Activated T-helper 9 cell treated with anti-CD3 and anti-CD28 coated beads, Interleukin-2, amount 50 U/mL, for 16 hours (primary cell): ENCODE data around the gene POLR1E.

Experiments
- DNase-seq: peaks from one replicate; pipeline ENCODE4 v3.0.0-alpha.2; 2020; ENCODE audit warnings: low read depth

POLR1E gene

DNA sequence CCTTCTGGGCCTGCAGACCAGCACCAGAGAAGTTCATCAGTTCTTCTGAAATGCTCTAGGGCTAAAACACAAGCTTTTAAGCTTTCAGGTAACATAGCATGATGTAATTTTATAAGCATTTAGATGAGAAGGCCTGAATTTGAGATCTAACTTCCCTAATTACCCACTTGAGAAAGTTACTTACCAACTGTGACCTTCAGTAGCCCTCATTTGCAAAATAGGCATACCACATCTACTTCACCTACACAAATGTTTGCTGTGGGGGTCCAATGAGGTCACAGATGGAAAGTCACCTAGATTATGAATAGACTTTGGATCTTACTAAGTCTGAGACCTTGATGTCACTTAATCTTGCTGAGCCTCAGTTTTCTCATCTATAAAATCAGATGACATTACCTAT is 53.9 kb downstream of the POLR1E start:
- DNase-seq = no peak

DNA sequence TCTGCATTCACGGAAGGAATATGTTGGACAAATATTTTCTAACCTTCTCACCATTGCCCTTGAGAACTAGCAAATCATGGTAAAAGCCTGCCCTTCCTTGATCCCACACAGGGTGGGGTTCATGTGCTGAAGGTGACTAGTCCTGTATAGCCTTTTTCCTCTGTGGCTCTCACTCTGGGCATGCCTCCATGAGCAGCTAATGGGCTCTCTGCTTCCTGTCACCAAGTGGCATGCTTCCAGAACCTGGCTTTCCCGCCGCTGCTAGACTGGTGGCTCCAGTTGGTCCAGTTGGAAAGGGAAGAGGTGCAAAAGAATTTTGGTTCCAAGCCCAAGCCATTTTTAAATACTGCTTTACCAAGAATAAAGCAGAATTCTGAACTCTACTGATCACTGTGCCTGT is 54.9 kb downstream of the POLR1E start:
- no peak for DNase-seq

DNA sequence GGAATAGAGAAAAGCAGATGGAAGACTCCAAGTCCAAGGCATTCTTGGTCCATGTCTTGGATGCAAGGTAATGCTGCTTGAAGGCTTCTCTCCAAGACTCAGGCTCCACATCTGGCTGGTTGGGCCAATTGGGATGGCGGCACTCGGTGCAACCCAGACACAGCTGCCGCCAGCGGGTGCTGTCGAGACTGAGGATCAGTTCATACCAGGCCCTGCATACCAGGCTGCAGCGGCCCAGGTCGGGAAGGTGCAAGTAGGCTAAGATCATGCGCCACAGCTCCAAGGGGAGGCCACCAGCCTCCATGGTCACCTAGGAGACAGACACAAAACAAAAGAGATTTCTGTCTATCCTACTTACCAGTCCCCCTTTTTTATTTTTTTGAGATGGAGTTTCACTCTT is 55.7 kb downstream of the POLR1E start:
- DNase-seq = no peak

DNA sequence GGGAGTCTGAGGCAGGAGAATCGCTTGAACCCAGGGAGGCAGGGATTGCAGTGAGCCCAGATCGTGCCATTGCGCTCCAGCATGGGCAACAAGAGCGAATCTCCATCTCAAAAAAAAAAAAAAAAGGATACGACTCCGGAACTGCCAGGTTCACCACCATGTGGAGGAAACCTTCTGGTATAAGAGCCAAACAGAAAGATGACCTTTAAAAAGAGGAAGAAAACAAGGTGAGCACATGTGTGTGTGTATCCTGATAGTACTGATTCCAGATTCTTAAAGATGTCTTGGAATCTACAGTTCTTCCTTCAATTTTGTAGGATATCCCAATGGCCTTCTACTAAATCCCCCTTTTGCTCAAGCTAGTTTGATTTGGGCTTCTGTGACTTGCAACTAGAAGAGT is 56.7 kb downstream of the POLR1E start:
- no peak for DNase-seq

DNA sequence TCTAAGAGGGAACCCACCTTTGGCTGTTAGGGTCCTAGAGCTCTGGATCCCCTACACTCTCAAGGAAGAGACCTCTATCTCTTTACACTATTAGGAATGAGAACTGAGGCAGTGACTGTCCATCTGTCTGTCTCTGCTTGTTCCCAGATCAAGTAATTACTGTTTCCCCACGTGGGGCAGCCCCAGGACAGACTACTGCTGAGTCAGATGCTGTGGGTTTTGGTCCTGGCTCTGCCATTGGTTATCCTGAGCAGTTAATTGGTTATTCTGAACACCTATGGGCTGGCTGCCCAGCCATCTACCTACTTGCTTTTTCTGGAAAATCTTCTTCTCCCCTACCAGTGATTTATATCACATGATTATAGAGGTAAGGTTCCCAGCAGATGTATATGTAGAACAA is 57.1 kb downstream of the POLR1E start:
- DNase-seq = no peak

DNA sequence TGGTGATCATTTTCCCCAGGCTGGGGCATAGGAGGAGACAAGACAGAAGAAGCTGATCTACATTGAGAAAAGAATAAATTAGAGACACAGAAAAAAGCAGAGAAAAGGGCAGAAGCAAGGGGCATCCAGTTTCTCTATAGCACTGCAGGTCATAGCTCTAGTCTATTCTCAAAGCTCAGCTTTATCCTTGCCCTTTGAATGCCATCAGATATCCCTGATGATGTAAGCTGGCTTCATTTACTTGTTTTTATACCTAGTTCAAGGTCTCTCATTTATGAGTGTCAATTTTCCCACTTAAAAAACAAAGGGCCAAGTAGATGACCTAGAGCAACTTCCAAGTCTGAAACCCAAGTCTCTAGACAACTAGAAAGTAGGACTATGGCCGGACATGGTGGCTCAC is 57.7 kb downstream of the POLR1E start:
- DNase-seq = no peak

DNA sequence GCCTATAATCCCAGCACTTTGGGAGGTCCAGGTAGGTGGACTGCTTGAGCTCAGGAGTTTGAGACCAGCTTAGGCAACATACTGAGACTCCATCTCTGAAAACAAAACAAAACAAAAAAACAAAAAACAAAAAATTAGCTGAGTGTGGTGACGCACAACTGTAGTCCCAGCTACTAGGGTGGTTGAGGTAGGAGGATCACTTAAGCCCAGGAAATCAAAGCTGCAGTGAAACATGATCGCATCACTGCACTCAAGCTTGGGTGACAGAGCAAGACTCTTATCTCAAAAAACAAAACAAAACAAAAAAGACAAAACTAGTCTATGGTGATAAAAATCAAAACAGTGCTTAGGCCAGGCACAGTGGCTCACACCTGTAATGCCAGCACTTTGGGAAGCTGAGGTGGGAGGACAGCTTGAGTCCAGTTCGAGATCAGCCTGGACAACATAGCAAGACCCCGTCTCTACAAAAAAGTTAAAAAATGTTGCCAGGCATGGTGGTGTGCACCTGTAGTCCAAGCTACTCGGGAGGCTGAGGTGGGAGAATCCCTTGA is 61.7 kb downstream of the POLR1E start:
- no peak for DNase-seq

DNA sequence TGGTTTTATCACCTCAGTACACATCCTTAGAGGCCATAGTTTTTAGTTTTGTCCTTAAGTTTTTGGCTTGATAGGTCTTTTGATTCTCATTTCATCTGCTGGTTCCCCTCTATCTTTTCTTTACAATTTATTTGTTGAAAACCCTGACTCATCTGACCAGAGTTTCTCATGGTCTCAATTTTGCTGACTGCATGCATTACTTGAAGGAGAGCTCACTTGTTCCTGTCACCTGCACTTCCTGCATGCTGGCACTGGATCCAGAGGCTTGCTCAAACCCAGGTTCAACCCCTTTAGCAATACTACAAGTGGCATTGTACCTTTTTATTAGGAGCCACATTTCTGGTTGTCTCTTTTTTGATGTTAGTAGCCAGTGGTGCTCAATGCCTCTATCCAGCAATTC is 63.8 kb downstream of the POLR1E start:
- no peak for DNase-seq

DNA sequence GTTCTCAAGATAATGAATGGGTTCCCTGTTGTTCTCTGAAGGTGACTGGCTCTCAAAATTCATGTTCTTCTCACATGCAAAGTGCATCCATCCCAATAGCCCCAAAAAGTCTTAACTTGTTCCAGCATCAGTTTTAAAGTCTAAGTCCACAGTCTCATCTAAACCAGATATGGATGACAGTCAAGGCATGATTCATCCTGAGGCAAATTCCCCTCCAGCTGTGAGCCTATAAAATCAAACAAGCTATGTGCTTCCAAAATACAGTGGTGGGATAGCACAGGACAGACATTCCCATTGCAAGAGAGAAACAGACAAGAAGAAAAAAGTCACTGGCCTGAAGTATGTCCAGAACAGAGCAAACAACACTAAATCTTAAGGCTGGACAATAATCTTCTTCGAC is 65.0 kb downstream of the POLR1E start:
- no peak for DNase-seq

DNA sequence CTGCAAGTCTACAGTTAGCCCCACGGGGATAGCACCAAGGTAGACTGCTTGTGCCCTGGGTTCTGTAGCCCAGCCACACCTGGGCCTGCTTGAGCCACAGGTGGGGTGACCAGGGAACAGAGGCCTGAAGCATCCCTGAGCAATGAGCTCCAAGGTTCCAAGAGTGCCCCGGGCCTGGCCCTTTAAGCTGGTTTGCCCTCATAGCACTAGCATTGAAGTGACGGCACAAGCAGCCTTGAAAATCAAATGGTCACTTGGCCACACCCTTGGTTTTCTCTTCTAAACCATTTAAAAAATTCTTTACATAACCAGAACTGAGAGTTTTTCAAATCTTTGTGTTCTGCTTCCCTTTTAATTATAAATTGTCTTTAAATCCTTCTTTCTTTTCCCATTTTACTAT is 65.7 kb downstream of the POLR1E start:
- no peak for DNase-seq

DNA sequence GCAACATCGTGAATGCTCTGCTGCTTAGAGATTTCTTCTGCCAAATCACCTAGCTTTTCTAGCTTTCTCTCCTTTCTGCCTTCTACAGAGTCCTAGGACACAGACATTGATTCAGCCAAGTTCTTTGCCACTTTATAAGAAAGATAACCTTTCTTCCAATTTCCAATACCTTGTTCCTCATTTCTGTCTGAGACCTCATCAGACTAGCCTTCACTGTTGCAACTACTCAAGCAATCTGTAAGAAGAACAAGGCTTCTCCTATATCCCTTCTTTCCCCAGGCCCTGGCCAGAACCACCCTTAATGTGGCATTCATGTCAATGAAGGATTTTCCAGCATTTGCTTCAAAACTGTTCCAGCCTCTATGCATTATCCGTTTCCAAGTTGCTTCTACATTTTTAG is 66.1 kb downstream of the POLR1E start:
- DNase-seq = no peak
